GM12872 (cell line): Measurements from ENCODE around the gene TEX36.

Experiments used
- TF ChIP-seq, protein P1 (sequence below): IDR thresholded peaks from 3 replicates; pipeline ENCODE4 v1.5.1; 2011; ENCODE audit warnings: low read depth, mild to moderate bottlenecking, low read length, moderate library complexity; ENCODE audit not compliant: insufficient read depth

Gene TEX36

GRCh38 chr10:125638555-125638954 is 44.4 kb downstream of the TEX36 start:
- TF ChIP-seq, protein P1, sequence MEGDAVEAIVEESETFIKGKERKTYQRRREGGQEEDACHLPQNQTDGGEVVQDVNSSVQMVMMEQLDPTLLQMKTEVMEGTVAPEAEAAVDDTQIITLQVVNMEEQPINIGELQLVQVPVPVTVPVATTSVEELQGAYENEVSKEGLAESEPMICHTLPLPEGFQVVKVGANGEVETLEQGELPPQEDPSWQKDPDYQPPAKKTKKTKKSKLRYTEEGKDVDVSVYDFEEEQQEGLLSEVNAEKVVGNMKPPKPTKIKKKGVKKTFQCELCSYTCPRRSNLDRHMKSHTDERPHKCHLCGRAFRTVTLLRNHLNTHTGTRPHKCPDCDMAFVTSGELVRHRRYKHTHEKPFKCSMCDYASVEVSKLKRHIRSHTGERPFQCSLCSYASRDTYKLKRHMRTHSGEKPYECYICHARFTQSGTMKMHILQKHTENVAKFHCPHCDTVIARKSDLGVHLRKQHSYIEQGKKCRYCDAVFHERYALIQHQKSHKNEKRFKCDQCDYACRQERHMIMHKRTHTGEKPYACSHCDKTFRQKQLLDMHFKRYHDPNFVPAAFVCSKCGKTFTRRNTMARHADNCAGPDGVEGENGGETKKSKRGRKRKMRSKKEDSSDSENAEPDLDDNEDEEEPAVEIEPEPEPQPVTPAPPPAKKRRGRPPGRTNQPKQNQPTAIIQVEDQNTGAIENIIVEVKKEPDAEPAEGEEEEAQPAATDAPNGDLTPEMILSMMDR, result no peak

DNA sequence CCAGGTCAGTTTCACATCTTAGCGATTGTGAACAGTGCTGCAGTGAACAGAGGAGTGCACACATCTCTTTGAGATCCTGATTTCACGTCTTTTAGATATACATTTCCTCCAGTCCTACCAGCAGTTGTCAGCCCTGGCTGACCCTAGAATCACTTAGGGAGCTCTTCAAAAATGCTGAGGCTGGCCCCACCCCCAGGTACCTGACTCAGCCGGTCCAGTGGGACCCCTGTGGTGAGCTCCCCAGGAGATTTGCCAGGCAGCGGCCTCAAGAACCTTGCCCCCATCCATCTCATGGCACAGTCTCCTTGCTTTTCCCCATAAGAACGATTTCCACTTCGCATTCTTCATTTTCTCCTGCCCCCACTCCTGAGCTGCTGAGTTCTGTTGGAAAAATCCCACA is 45.5 kb downstream of the TEX36 start:
- TF ChIP-seq, protein P1, result no peak

DNA sequence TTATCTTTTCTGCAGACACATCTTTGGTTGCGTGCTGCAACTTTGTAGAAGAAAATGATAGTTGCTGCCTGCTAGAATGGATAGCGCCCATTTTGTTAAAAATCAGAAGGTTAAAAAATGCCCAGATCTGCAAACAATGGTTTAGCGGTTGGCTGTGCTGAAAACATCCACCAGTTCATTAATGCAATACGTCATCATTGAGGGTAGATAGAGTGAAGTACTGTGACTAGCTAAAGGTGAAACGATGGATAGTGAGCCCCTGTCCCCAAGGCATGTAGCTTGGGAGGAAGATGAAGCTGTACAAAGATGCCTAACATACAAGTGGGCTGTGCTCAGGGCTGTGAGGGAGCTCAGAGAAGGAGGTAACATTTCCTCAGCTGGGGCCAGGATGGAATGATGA is 48.4 kb downstream of the TEX36 start:
- TF ChIP-seq, protein P1, result no peak

DNA sequence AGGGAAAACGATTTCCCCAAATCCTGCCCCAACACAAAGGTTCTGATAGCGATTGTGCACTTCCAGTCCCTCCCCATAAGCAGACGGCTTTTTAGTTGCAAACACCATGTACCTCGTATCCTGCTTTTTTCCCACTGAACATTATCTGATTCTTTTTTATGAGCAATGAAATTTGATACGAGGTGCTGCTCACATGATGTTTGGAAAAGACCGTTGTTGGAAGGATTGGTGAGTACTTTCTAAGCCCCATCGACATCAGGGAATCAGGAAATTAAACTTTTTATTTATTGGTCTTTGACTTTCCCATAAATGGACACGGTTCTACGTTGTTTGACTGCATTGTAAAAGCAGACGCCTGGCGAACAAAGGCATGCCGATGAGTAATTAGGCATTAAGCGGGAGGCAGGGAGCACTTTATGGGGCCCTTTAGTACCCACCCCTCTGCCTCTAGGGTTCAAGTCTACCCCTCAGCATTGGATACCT is 49.4 kb downstream of the TEX36 start:
- TF ChIP-seq, protein P1, result no peak

GRCh38 chr10:125631806-125632205 is 51.2 kb downstream of the TEX36 start:
- TF ChIP-seq, protein P1, result no peak

GRCh38 chr10:125629758-125630376 is 53.1 kb downstream of the TEX36 start:
- TF ChIP-seq, protein P1, result peak; percentile 54

- TF ChIP-seq, protein P1, result no peak
These were observed 54.6 kb downstream of the TEX36 start for GRCh38 chr10:125628104-125629049.
